ENCODE measurements around the gene MED27. TPM values are rescaled to one million over a fixed set of nuclear protein-coding genes. Genes with fewer than 3 reads are reported as not detected.

The MED27 gene
- total RNA-seq, 1 experiment from 2014 or later, result 37.7 TPM

DNA sequence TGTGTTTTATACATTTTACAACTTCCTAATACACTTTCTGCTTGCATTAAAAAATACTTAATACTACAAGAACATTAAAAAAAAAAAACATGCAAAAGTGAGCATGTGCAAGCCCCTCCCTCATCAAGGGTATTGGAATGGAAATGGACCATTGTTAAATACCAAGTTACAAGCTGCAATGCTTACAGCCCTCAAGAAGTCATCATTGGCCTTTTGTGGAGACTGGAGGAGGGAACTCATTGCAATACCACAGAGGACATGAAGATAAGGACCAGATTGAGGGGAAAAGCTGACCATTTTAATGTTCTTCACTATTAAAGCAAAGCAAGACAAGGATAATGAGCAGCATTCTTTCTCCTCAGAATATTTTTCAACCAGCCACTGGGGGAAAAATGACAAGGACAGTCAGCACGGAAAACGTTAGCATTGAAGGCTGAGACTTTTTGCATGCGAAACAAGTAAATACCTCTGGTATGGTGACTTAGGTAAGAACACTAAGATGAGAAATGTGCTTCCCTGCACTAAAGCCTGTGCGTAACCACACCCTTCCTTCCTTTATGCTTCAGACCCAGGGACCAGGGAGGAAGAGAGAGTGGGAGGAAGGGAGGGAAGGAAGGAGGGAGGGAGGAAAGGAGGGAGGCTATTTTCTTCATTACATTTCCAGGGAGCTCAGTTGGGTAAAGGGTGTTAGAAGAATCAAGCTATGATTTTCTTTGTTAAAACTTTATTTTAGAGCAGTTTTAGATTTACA lies 198.7 kb downstream of the MED27 start:
- no peak for DNase-seq (ENCODE audit: low read depth)

DNA sequence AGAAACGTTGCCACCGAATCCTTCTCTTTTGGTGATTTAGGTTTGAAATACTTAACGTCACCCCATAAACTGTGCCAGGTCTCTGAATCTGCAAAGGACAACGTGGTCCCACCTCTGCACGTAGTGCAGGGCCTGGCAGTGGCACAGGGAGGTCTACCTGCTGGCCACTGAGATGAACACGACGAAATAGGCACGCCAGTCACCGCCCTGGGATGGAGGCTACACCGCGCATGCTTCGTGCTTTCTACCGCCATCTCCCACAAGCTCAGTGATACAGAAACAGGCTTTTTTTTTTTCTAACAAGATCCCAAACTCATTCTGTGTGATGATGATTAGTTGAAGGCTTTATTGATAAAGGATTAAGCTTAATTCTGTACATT lies 199.8 kb downstream of the MED27 start:
- DNase-seq (ENCODE audit: low read depth), result no peak

DNA sequence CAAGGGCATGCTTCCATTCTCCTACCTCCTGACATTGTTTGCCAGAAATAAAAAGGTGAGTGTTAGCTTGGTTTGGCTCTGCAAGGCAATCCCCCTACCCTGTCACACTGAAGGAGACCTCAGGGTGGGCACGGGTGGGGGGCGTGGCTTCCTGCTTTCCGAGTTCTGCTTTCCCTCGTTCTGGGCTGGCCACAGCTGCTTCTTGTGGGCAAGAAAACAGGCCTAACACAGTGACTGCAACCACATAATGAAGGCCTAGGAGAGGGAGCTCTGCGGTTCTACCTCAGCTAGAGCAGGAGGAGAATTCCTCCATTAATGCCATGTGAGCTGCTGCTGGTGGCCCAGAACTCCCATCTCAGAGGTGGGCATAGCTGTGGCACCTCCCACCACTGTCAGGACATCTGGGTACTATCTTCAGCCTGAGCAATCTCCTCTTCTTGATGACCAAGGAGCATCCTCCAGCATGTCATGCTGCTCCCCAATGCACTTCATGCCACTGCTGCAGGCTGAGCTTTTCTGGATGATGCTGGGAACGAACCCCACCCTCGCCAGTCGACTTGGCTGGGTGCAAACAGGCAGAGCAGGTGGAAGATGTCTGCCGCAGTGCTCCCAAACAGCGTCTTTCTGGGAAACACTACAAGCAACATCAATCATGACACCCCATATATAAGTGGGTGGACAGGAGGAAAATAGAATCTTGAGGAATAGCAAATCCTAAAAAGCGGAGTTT lies 200.3 kb downstream of the MED27 start:
- no peak for DNase-seq (ENCODE audit: low read depth)

DNA sequence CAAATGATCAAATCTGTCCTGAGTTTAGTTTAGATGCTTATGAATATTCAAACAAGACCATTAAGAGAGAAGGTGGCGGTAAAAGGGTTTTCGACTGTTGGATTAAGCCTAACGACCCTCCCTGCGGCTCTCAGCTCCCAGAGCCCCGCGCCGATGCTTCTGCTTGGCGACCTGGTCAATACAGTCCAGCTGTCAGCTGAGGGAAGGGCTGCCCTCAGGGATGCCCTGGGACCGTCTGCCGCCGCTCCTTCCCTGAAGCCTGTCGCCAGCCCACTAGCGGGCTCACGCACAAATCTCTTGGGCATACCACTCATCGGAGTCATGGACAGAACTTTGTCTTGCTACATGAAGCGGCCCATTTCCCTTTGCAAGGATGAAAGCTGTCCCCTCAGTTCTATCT lies 203.2 kb downstream of the MED27 start:
- no peak for DNase-seq (ENCODE audit: low read depth)

DNA sequence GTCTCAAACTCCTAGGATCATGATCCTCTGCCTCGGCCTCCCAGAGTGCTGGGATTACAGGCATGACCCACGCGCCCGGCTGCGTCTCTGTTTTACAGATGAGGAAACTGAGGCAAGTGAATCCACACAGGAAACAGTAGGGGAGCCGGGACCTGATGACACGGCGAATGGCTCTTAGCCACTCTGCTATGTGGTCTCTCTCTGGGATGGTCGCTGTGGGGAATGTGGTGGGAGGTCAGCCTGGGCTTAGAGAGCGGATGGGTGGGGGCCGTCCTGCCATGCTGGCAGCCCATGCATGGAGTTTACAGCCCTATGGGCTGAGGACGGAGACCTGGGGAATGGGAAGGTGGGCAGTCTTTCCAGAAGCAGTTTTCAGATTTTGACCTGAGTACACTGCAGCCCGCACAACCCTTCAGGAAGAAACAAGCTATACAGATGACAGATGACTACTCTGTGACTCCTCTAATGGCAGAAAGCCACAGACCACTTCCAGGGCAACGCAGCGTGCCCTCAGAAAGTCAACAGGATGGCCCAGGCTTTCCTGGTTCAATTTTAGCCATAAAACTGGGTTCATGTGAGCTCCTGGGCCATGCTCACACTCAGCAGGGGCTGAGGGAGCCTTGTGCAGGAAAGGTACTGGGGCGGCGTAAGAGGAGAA lies 203.7 kb downstream of the MED27 start:
- DNase-seq (ENCODE audit: low read depth), result peak; percentile 63

DNA sequence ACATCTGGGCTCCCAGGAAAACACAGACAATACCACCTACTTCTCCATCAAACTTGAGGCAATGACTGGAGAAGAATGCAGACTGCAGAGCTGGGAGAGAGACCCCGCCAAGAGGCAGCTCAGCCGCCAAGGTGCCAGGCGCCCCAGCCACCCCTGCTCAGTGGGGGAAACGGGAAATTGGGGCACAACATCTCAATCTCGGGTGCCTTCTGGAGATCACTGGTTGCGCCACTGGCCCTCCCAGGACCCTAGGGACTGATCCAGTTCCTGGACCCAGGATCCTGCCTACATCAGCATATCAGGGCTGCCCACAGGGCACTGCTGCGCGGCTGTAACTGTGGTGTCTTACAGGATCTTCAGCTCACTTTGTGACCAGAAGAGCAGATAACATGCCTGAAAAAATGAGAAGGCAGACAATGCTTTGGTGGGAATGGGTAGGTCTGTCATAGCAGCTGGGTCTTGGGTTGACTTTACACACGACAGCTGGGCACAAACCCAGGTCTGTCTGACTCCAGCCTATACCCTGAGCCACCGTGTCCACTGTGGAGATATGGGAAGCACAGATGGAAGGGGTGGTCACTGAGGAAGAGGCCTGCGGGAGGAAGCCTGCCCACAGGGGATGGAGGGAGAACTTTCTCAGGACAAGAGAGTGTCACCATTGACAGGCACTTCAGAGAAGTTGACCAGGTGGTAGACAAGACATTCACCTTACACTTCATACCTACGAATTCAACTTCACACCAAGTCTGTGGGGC lies 204.6 kb downstream of the MED27 start:
- DNase-seq (ENCODE audit: low read depth), result no peak

DNA sequence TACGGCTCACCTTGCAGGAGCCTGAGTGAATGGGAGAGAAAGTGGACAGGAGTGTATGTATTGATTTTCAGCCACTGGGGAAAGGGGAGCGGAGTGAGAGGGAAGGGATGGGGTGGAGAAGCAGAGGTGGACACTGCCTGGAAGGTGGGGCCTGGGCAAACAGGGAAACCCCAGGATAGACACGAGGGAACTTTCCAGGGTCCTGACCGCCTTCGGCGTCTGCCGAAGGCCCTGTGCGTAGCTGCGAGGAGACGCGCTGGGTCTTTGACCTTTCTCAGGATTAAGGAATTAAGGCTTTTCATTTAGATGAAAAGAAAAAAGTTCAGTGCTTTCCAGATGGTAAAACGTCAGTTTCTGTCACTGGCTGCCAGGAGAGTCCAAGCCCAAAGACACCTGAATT lies 205.2 kb downstream of the MED27 start:
- no peak for DNase-seq (ENCODE audit: low read depth)

DNA sequence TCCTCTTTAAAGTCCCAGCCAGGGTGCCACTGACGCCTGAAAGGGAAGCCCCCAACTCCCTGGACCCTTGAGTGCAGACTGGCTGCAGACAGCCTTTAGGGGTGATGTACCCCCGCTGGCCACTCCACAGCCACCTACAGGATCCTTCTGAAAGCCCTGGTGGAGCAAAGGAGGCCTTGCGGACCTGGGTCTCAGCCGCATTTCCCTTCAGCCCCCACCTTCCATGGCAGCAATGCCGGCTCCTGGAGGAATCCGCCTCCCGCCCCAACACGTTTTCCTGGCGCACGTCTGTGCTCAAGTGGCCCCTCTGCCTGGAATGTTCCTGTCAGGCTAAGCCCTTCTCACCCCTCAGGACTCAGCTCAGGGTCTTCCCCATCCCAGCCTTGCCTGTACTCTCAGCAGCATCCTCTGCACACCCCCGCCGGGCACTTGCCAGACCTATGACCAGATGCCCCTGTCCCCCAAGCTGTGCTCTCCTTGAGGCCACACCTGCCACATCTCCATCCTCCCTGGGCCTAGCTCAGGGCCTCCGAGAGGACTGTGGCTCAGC lies 205.7 kb downstream of the MED27 start:
- no peak for DNase-seq (ENCODE audit: low read depth)

DNA sequence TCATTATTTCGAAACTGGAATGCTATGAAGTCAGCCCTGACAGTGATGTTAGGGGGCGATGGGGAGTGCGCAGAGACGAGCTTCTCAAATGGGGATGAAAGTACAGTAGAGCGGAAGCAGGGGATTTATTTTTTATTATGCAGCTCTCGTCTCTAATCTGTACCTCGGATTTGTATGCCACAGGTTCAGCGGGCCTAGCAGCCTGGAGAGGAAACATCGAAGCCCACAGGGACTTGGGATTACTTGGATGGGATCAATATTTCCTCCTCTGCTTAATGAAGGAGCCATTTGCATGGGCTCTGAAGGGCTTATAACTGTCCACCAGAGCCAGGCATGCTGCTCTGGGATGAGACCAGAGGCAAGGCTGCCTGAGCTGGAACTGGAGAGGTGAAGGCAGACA lies 206.3 kb downstream of the MED27 start:
- DNase-seq (ENCODE audit: low read depth), result no peak

DNA sequence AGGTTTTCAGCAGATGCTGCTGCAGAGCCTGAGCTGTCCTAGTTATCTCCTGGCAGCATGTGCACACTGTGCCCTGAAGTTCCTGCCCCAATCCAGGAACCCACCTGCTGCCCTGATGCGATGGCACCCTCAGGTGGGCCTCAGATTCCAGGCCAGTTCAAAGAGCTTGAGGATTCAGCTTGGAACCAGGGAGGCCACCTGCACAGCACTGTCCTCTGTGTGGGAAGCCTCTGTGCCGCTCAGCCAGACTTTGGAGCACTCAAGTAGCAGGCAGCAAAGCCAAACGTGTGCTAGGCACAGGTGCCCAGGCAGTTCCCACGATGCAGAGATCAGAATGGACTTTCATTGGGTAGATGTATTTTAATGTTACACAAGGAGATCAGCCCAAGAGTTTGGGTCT lies 207.0 kb downstream of the MED27 start:
- DNase-seq (ENCODE audit: low read depth), result no peak

DNA sequence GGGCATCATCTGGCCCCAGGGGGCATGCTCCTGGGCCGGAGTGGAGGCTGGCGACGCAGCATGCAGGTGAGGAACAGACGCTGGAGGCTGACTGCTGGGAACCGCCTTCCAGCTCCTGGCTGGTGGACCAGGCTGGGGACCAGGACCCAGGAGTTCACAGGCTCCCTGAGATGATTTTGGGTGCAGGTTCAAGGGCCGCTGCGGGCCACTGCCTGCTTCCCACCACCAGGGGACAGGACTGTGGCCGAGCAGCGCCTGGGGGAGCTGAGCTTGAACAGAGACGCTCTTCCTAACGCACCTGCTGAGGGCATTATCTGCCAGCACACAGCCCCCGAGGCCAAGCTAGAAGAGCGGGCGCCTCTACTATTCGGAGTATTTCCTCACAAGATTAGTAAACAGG lies 207.7 kb downstream of the MED27 start:
- DNase-seq (ENCODE audit: low read depth), result no peak

DNA sequence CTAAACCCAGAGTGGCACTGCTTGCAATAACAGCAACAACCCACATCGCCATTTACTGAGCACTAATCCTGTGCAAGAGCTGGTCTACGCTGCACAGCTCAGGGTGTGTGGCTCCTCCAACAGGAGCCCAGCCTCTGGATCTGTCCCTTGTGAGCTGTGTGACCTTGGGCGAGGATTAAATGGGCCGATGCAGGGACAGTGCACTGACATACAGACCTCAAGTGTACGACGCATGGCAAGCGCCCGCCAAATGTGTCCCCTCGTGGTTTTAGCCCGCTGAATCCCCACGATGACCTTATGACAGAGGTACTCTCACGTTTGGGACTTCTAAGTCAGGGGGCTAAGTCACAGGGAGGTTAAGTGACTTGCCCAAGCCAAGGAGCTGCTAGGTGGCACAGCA lies 209.5 kb downstream of the MED27 start:
- no peak for DNase-seq (ENCODE audit: low read depth)

DNA sequence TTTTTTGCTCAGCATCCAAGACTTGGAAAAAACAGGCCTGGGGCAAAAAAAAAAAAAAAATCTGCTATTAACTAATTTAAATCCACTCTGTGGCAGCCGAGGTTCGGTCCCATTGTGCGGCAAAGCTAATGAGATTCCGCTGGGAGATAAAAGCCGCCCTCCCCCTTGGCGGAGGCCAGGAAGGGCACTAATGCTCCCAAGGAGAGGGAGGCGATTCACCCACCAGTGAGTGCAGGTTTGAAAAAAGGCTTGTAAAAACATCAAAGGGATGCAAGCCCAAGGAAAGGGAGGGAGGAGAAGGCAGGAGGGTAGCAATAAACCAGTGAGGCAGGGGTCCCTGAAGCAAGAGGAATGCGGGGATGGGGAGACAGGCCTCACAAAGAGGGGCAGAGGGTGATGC lies 210.3 kb downstream of the MED27 start:
- no peak for DNase-seq (ENCODE audit: low read depth)

DNA sequence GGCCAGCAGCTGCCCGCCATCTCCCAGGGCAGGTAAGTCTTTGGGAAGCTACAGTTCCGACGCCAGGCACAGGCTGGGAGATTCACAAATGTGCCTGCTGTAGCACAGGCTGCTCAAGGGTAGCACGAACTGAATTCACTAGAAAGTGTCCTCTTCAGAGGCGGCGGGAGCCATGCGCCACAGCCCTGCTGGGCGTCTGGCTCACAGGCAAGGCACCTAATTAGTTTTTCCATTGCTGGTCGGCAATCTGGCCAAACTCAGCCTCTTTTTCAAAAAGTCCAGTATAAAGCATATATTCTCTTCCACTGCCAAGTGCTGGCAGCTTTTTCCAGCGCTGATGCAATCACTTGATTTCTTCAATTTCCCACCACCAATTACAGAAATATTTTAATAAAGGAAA lies 210.9 kb downstream of the MED27 start:
- DNase-seq (ENCODE audit: low read depth), result no peak

DNA sequence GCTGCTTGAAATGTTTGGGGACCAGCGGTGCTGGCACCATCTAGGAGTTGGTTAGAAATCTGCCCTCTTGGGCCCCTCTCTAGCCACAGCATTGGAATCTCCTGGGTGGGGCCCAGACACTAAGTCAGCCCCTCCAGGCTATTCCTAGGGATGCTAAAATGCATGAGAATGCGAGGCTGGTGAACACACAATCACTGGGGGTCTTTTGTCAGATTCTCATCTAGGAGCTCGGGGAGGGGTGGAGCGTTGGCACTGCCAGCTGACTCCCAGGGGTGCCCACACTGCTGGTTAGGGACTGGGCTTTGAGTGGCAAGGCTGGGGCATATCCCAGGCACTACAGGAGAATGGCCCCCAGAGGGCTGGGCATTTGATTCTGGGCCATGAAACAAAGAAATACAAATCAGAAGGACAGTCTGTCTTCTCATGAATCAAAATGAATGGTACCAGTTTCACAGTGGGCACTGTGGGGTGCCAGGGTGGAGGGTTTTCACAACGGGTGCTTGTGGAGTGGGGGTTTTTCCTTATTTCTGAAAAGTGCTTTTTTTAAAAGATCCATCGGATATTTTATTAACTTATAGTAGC lies 212.0 kb downstream of the MED27 start:
- DNase-seq (ENCODE audit: low read depth), result no peak

DNA sequence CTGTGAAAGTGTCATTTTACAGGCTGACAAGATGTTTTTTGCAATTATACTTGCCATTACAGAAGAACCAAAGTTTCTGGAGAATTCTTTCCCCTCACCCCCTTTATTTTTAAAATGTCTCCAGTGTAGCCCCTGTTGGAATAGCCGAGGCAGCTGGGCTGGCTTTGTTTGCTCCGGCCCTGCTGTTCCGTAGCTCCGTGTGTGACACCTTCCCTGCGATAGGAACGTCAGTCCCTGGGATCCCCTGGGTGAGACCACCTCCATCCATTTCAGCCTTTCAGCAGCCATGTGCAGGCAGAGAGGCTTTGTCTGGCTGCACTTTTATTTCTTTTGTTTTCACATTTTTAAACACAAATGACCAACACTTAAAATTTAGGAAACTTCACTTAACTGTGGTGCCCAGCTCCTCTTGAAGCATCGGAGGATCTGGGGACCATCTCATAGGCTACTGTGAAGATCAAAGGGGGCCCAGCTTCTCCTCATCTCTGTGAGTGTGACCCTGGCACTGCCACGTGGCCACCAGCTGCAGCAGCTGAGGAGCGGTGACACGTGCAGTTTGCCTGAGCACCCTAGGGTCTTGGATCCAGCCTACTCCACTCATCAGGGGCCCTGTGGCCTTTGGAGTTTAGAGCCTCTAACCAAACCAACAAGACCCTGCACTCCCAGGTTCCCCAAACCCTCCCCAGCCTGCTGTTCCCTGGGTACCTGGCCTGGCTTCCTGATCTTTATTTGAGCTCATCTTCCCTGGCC lies 214.0 kb downstream of the MED27 start:
- DNase-seq (ENCODE audit: low read depth), result no peak

DNA sequence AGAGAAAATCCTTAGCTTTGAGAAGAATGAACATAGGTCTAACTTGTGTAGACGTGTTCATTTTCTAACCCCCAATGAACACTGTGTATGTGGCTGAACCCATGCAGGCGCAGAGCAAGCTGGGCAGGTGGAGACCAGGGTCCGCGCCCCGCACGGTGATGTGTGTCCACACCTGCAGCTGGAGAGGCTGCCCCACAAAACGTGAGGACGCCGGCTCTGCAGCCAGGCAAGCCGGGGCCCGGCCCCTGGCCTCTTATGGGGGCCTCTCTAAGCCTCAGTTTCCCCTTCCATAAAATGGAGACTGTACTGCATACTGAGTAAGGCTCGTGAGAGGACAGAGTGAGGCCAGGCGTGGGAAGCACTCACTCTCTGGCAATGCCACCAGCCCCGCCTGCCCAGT lies 215.1 kb downstream of the MED27 start:
- no peak for DNase-seq (ENCODE audit: low read depth)

DNA sequence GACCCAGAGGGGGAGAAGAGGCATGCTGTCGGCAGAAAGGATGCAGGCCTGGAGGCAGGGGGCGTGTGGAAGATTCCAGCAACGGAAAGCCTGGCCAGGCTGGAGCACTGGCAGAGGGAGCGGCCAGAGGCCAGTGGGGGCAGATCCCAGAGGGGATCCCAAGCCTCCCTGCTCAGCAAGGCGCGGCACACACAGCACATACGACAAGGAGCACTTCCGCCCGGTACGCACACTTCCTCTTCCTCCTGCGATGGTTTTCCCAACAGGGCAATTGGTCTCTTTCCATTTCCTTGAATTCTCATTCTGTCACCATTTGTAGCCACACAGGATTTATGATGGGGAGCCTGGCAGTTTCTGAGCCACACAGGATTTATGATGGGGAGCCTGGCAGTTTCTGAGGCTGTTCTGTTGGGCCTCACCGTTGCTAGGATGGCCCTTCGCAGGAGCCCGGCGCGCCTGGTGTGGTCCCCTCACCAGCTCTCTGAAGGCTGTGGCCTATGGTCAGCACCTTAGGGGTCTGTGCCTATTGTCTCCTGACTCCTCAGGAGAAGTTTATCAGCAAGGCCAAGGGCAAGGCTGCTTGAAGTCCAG lies 216.3 kb downstream of the MED27 start:
- DNase-seq (ENCODE audit: low read depth), result no peak

DNA sequence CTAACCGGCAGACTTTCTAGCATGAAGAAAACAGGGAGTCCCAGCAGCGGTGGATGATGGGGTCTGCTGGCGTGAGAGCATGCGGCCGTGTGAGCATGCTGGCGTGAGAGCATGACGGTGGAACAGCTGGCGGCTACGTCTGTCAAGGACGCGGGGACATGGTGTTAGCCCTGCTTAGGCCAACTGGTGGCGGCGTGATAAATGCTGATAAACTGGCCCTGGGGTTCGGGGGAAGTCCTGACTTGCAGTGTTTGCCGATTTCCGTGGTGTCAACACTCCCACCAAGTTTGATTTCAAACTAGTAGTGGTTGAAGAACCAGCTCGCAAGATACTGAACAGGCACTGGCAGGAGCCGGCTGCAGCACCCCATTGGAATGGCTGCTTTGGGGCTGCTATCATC lies 217.4 kb downstream of the MED27 start:
- DNase-seq (ENCODE audit: low read depth), result no peak

DNA sequence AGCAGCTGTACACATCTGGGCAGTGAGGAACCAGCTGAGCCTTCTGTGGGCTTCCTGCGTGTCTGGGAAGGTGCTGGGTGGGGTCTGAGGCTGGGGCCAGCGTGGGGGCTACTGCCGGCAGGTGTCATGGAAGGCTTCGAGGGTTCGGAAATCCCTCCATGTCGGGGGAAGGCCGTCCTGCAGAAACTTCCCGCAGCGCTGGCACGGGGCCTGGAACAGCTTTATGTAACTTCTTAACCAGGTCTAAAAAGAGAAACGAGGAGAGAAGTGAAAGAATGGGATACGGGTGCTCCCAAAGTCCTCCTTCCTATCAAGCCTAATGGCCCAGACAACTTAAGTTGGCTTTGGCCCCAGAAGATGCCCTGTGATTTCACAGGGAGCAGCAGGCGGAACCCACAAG lies 219.2 kb downstream of the MED27 start:
- DNase-seq (ENCODE audit: low read depth), result no peak

DNA sequence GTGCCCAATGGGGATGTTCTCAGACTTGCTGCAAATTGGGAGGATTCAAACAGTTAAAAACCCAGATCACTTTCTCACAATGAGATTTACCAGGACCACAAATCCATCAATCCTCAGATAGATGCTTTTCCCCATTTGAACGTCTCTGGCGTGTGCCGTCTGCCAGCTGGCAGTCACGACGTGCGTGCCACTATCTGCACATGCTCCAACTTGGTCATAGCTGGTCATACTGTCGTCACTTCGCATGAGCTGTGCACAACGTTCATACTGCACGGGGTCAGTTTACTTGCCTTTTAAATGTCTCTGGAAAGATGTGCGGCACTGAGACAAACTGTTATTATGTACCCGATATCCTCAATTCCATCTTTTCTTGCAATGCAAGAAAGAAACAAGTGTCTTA lies 221.5 kb downstream of the MED27 start:
- DNase-seq (ENCODE audit: low read depth), result no peak
